ENCODE data around the gene CIAPIN1.
"Not testable (repeated sequence)": the region's sequence is repeated elsewhere in the genome, so short reads cannot be mapped to it uniquely, and the experiment has no call there.

CIAPIN1 gene

DNA sequence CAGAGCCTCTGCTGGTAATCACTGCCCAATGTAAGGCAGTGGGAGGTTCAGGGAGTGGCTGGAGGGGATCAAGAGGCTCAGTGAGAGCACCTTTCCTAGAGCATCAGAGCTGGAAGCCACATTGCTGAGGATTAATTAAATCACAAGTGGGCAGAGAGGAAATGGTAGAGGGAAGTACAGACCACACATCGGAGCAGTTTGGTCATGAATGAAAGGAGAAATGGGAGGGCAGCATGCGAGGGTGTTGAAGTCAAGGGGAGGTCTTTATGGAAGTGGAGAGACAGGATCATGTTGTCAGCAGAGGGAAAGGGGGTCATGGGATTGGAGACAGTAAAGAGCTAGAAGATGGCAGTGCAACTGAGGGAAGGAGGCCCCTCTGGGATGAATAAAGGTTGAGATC lies 40.3 kb downstream of the CIAPIN1 start:
- DNase-seq (ENCODE audit: low read depth in 2 of 2) = no peak

DNA sequence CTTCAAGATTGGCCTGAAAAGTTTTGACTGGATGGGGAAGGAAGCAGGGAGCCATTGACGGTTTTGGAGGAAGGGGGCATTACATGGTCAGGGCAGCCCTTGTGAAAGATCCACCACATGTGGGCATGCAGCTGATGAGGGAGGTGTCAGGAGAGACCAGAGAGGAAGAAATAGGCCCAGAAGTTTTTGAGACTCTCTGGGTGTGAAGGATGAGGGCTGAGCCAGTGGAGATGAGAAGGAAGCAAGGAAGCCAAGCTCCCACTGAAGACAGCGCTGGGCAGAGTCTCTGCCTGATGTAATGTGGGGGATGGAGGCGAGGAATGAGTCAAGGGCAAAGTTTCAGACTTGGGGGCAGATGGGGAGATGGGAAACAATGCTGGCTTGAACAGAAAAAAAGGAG lies 42.1 kb downstream of the CIAPIN1 start:
- DNase-seq (ENCODE audit: low read depth in 2 of 2) = no peak

DNA sequence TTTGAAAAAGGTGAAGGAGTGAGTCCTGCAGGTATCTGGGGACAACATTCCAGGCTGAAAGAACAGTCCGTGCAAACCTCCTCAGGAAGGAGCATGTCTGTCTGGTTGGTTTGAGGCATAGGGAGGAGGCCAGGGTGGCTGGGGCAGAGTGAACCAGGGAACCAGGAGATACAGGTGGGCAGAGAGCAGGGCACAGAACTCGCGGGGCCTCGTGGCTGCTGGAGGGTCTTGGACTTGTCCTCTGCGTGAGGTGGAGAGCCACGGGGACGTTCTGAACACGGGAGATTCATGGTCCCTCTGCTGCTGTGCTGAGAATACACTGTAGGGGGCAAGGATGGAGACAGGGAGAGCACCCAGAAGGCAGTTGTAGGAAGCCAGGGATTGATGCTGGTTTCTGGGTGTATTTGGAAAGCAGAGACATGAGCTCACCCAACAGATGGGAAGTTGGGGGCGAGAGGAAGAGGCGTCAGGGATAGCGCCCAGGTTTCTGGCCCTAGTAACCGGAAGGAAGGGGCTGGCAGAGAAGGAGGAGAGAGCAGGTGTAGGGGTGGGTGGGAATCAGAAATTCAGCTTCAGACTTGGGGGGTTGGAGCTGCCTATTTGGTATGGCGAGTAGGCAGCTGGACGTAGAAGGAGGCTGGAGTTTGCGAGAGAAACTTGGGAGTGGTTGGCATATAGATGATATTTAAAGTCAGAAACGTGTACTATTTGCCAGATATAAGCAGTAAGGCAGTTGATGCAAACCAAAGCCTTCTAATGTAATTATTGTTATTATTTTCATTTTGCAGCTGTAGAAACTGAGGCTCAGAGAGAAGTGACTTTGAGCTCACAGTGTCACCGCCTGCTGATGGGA lies 43.0 kb downstream of the CIAPIN1 start, which contains the start of gene CCL17:
Gene CCL17, plus strand, starts transcription at position 803 of the 853 bp plus-strand sequence. CDS start 9,166 bp downstream, outside the sequence.
- no peak for DNase-seq (ENCODE audit: low read depth in 2 of 2)

DNA sequence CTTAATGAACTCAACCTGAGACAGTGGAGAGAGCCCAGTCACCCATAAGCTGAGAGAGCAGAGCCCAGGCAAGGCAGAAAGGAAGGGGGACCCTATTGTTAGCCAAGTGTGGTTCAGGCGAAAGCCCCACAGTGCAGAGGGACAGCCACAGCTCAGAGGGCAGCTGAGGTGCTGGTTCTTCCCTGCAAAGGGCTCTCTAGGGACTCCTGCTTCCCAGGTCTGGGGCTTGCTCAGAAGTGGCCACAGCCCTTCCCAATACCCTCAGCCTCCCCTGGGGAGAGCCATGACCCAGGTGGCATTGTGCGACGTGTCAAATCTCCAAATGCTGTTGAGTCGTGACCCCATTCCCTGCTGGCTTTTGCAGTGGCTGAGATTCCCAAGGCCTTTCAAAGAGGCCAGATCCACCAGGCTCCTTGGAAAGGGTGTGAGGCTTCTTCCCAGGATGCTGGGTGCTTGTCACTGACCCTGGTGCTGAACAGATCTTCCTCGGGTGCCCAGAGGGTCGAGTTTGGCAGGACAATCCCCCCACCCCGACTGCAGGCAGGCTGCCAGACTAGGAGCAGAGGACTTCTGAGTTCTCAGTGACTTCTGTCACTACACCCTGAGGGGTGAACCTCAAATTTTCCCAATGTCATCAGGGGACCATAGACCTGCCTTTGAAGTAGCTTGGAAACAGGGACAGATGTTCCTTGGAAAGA lies 45.1 kb downstream of the CIAPIN1 start:
- DNase-seq (ENCODE audit: low read depth in 2 of 2) = no peak

DNA sequence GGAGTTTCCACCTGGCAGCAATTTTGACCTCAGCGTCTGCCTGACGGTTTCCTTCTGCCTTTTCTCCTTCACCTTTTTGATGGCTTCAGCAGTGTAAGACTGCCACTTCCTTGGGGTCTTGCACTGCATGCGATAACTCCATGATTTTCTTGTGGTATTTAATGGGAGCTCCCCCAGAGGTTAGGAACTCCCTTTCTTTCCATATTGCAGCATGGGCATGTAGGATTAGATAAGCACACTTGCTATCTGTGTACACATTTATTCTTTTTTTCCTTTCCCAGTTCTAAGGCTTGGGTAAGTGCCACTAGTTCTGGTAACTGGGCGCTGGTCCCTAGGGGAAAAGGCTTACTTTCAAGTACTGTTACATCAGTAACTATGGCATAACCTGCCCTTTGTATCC lies 49.7 kb downstream of the CIAPIN1 start:
- not testable (repeated sequence) for DNase-seq (ENCODE audit: low read depth in 2 of 2)

DNA sequence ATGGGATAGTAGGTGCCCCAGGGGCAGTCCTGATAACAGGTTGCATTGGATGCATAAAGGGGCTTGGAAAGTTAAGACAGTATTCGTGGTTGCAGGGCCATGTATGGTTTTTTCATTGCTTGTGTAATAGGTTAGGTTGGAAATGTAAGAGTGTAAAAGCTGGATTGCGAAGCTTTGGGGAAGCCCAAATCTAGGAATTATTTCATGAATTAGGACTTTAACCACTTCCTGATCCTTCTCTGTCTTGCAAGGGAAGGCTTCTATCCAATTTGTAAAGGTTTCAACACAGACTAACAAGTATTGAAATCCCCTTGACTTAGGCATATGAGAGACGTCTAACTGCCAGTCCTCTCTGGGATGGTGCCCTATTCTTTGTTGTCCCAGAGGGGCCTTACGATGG lies 50.4 kb downstream of the CIAPIN1 start:
- no peak for DNase-seq (ENCODE audit: low read depth in 2 of 2)

DNA sequence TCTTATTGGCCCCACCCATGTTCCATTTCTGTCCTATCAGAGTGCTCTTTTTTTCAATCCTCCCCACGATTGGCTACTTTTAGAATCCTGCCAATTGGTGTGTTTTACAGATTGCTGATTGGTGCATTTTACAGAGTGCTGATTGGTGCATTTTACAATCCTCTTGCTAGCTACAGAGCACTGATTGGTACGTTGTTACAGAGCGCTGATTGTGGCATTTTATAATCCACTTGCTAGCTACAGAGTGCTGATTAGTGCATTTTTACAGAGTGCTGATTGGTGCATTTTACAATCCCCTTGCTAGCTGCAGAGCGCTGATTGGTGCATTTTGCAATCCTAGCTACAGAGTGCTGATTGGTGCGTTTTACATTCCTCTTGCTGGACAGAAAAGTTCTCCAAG lies 52.2 kb downstream of the CIAPIN1 start:
- no peak for DNase-seq (ENCODE audit: low read depth in 2 of 2)

DNA sequence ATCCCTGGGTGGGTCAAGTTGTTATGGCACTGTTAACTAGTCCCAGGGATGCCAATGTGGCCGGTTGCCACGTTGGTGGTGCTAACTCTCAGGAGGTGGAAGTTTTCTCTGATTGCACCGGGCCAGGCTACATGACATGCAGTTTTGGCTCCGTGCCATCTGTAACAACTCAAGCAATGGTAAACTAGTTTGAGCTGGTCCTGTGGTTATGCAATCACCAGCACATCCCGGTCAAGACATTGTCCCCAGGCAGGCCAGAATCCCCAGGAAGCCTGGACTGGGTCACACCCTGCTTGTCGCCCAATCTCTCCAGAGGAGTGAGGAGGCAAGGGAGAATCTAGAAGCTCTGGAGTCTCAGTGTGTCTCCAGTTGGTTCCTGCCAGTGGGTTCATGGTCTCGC lies 52.7 kb downstream of the CIAPIN1 start:
- DNase-seq (ENCODE audit: low read depth in 2 of 2) = no peak

DNA sequence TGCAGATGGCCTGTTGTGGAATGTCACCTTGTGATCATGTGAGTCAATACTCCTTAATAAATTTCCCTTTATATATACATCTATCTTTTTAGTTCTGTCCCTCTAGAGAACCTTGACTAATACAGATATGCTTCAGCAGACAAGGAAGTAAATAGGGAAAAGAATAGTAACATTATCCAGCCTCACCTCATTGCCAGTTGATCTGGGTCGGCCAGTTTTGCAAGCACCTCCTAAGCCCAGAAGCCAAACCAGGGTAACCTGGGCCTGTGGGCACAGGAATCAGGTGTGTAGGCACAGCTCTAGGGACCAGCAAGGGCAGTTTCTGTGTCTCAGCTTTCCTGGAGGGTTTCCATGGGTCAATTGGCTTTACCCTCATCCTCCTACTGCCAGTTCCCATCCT lies 54.5 kb downstream of the CIAPIN1 start:
- DNase-seq (ENCODE audit: low read depth in 2 of 2) = no peak

DNA sequence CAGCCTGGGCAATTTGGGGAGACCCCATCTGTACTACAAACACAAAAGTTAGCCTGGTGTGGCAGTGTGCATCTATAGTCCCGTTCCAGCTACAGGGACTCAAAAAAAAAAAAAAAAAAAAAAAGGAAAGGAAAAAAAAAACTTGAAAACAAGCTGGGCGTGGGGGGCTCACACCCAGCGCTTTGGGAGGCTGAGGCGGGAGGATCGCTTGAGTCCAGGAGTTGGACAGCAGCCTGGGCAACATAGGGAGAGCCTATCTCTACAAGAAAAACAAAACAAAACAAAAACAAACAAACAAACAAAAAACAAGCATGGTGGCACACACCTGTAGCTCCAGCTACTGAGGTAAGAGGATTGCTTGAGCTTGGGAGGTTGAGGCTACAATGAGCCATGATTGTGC lies 55.5 kb downstream of the CIAPIN1 start:
- DNase-seq (ENCODE audit: low read depth in 2 of 2) = no peak

DNA sequence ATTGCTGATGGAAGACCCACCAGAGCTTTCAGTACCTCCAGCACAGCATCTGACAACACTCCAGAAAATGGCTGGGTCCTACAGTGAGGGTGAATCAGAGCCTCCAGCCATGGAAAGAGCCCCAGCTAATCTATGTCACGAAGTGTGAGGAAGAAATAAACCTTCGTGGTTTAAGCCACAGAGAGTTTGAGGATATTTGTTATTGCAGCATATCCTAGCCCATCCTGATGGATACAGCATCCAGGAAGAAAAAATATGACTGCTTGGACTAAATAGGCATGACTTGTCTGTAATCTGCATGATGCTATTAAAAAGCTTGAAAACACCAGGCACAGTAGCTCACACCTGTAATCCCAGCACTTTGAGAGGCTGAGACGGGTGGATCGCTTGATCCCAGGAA lies 55.9 kb downstream of the CIAPIN1 start:
- DNase-seq (ENCODE audit: low read depth in 2 of 2) = no peak

DNA sequence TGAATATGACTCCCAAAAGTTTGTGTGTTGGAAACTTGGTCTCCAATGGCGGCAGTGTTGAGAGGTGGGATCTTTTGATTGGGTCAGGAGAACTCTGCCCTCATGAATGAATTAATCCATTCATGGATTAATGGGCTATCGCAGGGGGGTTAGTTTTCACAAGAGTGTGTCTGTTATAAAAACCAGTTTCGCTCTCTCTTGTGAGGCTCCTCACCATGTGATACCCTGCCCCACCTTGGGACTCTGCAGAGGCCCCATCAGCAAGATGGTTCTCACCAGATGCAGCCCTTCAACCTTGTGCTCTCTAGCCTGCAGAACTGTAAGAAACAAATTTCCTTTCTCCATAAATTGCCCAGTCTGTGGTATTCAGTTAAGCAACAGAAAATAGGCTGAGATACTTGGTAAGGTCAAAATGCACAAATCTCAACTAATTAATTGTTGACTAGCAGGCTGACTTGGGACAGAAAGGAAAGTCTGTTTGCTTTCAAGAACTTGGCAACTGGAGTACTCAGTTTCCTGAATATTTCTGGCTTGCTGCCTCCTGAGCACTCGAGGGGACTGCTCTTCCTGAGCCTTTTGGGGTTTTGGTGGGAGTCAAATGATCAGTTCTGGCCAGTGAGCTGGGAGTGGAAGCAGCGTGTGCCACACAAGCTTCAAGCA lies 56.4 kb downstream of the CIAPIN1 start:
- DNase-seq (ENCODE audit: low read depth in 2 of 2) = no peak

DNA sequence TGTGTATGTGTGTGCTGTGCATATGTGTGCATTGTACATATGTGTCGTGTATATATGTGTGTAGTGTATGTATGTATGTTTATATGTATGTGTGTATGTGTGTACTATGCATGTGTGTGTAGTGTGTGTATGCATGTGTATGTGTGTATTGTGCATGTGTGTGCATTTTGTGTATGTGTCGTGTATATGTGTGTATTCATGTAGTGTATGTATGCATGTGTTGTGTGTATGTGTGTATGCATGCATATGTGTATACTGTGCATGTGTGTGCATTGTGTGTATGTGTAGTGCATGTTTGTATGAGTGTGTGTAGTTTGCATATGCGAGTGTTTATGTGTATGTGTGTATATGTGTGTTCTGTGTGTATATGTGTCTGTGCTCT lies 58.1 kb downstream of the CIAPIN1 start:
- no peak for DNase-seq (ENCODE audit: low read depth in 2 of 2)

DNA sequence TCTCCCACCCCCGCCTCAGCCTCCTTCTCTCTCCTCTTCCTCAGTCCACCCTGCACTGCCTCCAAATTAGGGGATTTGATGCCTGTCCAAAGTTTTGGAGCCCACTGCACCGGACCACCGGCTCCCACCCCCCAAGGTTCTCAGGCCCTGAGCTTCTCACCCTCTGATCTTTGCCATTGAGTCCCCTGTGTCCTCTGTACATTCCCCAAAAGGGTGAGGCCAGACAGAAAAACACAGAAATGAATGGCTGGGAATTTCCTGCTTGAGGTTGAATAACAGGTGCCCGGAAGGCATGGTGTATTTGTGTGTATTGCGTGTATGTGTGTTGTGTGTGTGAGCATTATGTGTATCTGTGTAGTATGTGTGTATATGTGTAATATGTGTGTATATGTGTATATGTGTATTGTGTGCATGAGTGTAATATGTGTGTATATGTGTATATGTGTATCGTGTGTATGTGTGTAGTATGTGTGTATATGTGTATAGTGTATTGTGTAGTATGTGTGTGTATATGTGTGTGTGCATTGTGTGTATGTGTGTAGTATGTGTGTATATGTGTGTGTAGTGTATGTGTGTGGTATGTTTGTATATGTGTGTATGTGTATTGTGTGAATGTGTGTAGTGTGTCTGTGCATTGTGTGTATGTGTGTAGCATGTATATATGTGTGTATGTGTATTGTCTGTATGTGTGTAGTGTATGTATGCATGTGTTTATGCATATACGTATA lies 58.7 kb downstream of the CIAPIN1 start:
- no peak for DNase-seq (ENCODE audit: low read depth in 2 of 2)

DNA sequence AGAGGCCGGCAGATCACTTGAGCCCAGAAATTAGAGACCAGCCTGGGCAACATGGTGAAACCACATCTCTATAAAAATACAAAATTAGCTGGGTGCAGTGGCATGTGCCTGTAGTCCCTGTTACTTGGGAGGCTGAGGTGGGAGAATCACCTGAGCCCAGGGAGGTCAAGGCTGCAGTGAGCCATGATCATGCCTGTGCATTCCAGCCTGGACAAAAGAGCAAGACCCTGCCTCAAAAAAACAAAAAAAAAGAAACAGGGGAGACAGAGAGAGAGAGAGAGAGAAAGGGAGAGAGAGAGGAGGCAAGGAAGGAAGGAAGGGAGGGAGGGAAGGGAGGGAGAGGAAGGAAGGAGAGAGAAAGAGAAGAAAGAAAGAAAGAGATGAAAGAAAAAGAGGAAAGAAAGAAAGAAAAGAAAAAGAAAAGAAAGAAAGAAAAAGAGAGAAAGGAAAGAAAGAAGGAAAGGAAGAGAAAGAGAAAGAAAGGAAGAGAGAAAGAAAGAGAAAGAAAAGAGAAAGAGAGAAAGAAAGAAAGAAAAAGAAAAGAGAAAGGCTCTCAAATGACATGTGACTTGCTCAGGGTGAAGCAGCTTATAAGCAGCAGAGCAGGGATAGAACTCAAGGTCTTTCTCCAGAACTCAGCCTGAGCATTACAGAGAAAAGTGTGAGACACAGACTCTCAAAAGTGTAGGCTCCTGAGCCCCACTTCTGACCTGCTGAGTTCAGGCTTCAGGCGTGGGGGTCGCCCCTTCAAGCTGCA lies 59.4 kb downstream of the CIAPIN1 start:
- no peak for DNase-seq (ENCODE audit: low read depth in 2 of 2)

DNA sequence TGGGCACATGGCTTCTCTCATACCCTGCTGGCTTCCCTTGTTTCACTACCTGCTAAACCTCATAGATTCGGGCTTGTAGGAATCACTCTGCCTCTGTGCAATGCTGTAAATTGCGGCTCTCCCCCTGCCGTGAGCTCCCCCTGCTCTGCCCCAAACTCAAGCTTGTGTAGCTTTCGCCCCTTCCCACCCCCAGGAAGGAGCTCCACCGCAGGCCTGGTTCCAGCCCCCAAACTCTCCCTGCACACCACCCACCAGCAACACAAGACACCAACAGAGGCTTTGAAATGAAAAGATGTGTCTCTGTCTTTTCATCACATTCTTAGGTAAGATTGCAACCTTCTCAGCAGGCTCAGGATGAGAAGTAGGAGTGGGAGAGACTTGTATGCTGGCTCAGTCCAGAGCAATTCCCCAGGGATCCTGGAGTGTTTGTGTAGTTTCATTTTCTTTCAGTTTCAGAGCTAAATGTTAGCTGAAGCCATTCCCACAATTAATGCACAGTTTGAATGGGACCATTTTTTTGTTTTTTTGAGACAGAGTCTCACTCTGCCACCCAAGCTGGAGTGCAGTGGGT lies 60.7 kb downstream of the CIAPIN1 start:
- no peak for DNase-seq (ENCODE audit: low read depth in 2 of 2)

DNA sequence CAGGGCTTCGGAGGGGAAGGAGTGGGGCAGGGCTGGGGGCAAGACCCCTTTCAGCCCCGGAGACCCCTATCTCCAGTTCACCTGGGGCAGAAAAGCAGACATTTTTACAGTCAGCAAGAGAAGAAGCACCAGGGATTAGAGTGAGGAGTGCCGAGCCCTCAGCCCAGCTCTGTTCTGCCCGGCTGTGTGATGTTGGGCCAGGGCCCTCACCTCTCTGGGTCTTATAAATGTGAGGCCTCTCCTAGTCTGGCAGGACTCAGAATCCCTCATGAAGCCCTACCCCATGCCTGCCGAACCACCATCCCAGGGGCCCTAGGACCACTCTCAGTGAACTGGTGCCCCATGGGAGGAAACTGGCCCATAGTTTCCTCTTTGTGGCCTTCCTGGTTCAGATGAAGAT lies 62.1 kb downstream of the CIAPIN1 start:
- no peak for DNase-seq (ENCODE audit: low read depth in 2 of 2)

DNA sequence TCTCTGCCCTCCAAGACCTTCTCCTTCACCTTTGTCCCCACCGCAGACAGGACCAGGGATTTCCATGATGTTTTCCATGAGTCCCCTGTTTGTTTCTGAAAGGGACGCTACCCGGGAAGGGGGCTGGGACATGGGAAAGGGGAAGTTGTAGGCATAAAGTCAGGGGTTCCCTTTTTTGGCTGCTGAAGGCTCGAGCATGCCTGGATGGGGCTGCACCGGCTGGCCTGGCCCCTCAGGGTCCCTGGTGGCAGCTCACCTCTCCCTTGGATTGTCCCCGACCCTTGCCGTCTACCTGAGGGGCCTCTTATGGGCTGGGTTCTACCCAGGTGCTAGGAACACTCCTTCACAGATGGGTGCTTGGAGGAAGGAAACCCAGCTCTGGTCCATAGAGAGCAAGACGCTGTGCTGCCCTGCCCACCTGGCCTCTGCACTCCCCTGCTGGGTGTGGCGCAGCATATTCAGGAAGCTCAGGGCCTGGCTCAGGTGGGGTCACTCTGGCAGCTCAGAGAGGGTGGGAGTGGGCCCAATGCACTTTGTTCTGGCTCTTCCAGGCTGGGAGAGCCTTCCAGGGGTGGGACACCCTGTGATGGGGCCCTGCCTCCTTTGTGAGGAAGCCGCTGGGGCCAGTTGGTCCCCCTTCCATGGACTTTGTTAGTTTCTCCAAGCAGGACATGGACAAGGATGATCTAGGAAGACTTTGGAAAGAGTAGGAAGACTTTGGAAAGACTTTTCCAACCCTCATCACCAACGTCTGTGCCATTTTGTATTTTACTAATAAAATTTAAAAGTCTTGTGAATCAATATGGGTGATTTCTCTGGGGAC lies 62.7 kb downstream of the CIAPIN1 start:
- no peak for DNase-seq (ENCODE audit: low read depth in 2 of 2)

DNA sequence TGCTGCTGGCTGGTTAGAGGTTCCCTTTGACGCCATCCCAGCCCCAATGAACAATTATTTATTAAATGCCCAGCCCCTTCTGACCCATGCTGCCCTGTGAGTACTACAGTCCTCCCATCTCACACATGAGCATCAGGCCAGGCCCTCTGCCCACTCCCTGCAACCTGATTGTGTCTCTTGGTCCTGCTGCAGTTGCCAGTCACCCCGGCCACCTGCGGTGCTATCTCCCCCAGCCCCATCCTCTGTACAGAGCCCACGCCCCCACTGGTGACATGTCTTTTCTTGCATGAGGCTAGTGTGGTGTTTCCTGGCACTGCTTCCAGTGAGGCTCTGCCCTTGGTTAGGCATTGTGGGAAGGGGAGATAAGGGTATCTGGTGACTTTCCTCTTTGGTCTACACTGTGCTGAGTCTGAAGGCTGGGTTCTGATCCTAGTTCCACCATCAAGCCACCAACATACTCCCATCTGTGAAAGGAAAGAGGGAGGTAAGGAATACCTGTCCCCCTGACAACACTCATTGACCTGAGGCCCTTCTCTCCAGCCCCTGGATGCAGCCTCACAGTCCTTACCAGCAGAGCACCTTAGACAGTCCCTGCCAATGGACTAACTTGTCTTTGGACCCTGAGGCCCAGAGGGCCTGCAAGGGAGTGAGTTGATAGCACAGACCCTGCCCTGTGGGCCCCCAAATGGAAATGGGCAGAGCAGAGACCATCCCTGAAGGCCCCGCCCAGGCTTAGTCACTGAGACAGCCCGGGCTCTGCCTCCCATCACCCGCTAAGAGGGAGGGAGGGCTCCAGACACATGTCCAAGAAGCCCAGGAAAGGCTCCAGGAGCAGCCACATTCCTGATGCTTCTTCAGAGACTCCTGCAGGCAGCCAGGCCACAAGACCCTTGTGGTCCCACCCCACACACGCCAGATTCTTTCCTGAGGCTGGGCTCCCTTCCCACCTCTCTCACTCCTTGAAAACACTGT lies 63.6 kb downstream of the CIAPIN1 start:
- DNase-seq (ENCODE audit: low read depth in 2 of 2) = no peak

All from stimulated activated CD4-positive, alpha-beta T cell treated with anti-CD3 and anti-CD28 coated beads, Interleukin-15, amount 100 ng/mL, for 48 hours (primary cell).